GM21576 (cell line): ENCODE measurements around the gene PLOD3.
A peak's percentile ranks its signal among the peaks of the same experiment; 100 is the strongest.

Source experiments
- ATAC-seq: cut with Tn5 transposase; IDR thresholded peaks from one replicate; pipeline ENCODE4 v1.9.1; 2021; ENCODE audit warnings: mild to moderate bottlenecking, moderate library complexity; ENCODE audit not compliant: unreplicated experiment

PLOD3 gene

DNA sequence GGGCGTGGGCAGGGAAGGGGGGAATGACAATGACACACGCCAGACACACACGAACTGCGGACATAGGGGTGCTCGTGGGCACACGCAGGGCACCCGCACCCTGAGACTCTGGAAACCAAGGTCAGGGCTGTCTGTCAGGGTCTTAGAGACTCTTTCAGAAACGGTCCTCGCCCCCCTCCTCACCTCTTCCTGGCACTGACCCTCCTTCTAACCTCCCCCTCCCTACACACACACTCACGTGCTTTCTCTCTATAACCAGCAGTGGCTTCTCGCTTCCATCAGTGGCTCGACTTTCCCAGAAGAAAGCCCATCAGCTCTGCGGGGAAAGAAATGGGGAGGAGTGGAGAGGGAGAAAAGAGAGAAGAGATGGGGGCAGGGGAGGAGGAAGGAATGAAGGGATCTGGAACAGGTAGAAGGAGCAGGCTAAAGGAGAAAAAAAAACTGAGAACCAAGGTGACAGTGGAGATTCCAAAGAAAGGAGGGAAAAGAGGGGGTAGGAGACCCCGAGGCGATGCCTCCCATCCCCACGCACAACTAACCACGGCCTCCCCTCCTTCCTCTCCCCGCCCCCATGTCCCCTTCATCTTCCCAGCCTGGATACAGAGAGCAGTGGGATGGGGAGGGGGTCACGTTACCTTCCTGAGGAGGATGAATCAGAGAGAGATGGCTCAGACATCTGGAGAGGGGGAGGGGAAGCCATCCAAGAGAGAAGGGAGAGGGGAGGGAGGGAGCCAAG, 50.3 kb downstream of the PLOD3 start:
- ATAC-seq = no peak

DNA sequence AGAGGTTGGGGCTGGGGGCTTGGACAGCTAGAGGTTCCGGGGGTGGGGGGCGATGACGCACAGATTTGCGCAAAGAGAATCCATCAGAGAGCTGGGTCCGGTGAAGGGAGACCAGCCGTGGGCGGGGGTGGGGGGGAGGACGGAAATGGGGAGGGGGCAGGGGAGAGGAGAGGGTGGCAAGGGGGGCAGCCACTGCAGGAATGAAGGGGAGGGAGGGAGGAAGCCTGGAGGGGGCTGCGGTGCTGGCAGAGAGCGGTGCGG, 50.8 kb downstream of the PLOD3 start:
- ATAC-seq = no peak

DNA sequence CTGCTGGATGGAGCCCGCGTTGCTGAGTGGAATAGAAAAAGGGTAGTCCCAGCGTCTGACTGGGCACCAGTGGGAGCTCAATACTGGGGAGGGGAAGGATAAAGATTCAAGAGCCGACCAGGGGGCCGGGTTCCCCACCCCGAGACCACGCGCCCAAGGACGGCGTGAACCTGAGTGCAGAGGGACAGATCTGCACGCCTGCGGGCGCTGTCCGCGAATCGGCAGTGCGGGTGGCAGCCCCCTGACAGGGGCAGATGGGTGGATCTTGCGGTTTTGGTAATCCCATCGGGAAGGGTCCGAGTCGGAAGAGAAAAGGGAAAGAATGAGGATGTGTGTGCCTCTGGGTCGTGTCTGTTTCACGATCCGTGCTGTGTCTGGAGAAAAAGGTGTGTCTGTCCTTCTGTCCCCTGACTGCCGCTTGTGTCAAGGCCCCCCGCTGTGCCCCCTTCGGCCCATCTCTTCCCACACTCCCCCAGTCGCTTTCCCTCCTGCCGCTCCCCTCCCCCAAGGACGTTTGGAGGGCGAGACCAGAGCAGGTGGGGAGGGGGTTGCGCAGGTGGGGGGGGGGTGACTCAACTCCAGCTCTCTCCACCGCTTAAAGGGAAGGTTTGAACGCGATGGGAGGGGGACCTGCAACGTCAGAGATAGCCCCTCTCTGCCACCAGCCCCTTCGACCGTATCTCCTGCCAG, 51.3 kb downstream of the PLOD3 start:
- ATAC-seq = no peak

DNA sequence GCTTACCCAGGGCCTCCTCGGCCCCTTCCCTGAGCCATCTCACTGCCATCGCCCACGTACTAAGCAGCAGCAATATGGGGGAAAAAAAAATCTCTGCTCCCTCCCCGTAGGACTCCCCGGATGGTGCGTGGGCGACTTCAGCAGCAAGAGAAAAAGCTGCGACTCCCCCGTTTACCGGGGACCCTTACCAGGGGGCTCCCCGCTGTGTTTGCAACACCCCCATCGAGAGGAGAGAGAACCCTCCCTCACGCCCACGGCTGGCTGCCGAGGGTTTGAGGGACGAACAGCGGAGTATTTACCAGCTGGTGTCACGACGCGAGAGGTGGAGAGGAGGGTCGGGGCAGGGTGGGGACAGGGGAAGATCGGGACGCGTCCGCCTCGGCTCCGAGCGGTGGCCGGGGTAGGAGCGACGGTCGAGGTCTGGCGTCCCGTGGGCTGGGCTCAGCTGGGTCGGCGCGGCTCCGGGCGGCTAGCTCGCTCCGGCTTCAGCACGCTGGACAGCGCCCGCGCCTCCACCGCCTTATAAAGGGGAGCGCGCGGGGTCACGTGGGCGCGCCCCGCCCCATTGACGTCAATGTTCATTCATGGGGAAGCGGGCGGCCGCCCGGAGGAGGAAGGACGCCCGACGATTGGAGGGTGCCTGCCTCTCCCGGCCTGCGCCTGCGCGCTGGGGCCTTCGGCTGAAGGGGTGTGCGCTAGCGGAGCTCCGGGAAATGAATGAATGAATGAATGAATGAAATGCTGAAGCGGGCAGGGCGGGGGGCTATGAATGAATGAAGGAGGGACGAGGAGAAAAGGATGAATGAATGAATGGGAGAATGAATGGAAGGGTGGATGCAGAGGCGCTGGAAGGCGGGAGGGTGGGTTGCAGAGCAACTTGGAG, 52.1 kb downstream of the PLOD3 start, which contains the start of gene VGF:
VGF (minus strand) TSS at position 495 of the 883 bp plus-strand sequence. CDS start 726 bp downstream, outside the sequence.
- ATAC-seq = peak; percentile 71

DNA sequence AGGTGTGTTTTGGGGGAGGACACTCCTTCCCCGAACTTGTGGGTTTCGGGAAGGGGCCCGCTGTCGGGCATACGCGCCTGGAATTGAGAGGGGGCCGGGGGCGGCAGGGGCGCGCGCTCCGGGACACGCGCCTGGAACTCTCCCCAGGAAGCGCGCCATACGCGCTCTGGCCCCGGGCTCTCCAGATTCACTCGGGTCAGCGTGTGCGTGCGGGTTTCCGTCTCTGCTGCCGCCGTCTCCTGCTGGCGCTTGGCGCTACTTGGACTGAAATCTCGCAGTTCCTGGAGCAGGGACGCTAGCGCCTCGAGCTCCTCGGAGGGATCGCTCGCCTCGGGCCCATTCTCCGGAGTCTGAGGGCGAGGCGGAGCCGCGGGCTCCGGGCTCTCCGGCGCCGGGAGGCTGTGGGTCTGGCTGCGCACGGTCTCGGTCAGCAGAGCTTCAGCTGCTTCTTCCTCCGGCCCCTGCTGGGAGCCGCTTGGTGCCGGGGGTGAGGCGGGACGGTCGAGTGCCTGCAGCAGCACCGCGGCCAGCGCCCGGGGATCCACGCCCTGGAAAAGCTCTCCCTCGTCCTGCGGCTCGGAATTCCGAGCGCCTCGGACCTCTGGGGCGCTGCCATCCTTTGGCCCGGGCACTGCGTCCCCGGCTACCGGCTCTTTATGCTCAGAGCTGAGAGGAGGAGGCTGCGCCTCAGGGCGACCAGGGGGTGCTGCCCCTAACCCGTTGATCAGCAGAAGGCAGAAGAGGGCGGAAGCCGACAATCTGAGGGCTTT, 53.1 kb downstream of the PLOD3 start:
- ATAC-seq = no peak

DNA sequence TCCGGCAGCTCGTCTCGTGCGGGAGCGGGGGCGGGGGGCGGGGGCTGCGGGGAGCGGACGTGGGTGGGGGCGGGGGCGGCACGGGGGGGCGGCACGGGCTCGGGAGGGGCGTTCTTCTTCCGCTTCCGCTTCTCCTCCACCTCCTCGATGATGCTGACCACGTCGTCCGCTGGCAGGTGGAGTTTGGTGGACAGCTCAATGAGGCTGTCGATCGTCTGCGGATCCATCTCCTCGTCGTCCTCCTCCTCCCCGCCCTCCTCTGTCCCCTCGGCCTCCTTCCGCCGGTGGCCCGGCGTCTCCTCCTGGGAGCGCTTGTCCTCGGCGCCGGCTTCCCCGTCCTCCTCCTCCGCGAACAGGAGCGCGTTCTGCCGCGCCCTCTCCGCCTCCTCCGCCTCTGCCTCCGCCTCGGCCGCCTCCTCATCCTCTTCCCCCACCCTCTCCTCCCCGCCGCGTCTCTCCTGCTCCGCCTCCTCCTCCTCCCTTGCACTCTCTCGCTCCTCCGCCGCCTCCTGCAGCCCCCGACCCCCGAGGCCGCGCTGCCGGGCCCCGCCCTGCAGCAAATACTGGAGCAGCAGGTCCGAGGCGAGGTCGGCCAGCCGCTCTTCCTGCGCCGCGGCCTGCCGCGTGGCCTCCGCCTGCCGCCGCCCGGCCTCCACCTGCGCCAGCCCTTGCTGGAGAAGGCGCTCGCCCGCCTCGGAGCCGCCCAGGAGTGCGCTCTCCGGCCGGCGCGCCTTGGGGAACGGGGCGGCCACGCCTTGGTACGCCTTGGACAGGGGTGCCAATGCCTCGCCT, 53.9 kb downstream of the PLOD3 start:
- no peak for ATAC-seq

DNA sequence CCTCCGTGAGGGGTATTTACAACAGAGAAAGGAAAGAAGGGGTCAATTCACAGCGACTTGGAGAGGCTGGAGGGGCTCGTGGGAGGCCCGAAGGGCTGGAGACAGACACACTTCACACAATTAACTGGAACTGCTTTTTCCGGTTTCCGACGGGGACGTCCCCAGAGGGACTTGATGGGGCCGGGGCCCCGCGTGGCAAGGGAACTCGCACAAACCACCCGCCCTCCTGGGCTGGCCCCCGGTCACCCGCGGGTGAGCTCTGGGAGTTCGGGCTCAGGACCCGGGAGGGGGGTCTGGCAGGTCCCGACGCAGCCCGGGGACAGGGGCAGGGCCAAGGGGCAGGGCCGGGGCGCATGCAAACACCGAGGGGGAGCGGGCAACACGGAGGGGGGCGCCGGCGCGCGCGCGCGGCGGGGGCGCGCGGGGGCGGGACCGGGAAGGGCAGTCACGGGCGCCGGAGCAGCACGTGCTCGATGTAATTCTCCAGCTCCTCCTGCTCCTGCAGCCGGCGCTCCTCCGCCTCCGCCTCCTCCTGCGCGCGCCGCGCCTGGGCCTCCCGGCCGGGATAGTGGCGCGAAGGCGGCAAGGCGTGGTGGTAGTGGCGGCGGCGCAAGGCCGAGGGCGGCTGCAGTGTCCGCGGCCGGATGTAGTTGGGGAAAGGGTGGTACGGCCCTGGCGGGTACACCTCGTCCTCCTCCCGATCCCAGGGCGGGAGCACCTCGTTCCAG, 54.7 kb downstream of the PLOD3 start:
- ATAC-seq = no peak

DNA sequence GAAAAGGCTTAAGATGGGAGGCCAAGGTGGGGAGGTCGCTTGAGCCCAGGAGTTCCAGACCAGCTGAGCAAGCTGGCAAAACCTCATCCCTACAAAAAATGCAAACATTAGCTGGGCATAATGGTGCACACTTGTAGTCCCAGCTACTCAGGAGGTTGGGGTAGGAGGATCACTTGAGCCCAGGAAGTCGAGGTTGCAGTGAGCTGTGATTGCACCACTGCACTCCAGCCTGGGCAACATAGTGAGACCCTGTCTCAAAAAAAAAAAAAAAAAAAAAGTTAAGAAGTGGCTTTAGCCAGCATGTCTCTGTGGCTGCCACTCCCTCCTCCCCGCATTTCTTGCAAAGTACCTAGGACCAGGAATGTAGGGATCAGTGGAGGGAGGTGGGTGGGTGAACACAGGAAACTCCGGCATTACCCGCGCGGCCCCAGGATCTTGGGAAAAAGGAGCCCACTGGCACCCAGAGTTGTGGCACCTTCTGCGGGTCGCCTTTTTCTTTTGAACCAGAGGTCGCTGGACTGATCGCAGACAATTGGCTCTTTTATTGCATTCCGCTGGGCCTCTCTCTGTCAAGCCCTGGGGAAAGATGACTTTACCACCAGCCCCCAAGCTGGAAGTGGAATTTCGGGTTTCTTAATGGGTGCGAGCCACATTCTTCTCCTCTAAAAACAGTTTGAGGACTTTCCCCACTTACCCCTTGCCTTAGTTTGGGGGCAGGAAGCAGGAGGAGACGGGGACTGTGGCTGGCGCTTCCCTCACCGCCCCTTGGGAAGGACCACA, 55.5 kb downstream of the PLOD3 start:
- ATAC-seq = no peak

DNA sequence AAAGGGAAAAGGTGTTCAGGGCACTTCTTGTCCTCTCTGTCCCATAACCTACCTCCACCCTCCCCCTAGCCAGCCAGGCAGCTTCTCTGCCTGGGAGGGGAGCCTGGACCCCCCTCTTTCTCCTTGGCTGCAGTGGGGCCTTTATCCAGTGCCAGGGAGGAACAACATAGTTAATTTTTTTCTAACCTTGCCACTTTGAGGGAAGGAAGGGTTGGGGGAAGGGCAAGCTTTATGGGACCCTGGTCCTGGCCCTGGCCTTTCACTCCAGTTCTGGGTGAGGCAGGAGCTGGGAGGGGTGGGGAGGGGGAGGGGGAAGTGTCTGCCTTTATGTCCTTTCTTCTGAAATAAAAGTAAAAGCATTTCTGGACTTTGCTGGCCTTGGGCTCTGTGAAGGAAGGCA, 56.5 kb downstream of the PLOD3 start:
- ATAC-seq = no peak

DNA sequence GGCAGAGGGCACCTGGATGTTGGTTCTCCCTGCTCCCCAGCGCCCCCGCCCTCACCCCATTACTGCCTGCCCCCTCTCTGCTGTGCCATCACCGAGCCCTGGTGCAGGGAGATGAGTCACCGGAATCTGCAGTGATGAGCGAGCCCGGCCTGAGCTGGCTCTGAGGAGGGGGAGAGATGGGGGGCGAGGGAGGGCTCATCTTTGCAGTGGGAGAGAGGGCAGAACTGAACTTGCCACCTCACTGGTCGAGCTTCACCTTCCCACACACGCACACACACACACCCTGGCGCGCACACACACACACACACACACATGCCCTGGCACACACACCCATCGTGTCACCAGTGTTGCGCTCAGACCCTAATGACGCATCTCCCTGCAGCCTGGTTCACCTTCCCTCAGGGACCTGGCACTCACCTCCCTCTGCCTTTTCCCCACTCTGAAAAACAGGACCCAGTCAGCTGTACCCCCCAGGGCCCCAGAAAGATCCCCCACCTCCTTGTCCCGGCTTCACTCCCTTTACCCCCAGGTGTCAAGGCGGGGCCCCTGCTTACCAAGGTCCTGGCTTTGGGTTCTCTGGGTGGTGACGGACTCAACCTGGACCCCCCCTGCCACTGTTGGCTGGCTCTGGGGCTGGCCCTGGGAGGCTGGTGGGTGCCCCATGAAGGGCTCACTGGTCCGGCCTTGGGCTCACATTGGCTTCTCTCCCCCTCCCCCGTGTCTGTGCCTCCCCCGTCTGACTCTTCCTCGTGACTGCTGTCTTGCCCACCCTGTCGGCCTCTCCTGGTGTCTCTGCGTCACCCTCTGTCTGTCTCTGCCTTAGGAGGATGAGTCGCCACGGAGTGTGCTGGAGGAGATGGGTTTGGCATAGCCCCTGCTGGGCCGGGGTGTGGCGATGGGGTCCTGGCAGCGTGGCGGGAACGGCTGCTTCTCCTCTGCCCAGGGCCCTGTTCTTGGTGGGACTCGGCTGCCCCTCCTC, 57.4 kb downstream of the PLOD3 start:
- ATAC-seq = no peak

DNA sequence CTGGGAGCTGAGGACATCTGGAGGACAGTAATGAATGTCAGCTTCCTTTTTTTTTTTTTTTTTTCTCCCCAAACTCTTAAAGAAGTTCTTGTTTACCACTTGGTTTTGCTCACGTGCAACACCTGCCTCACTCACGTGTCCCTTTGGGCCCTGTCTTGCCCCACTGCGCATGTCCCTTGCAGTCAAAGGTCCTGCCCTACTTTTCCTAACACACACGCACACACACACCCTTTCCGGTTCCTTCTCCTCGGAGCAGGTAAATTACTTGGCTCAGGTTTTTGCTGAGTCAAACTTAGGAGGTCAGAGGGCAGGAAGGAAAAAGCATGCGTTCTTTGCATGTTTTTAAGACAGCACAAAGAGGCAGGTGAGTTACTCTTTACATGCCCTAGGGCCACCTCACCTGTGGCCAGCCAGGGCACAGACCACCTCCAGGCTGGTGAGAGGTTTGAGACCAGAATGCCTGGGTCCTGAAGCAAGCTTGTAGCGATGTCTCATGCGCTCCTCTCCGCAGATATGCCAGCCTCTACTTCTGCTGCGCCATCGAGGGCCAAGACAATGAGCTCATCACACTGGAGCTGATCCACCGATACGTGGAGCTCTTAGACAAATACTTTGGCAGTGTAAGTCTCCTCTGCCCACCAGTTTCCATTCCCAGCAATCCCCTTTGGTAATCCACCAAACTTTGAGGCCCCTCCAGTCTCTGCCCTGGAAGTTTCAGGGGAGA, 60.4 kb downstream of the PLOD3 start:
- no peak for ATAC-seq

DNA sequence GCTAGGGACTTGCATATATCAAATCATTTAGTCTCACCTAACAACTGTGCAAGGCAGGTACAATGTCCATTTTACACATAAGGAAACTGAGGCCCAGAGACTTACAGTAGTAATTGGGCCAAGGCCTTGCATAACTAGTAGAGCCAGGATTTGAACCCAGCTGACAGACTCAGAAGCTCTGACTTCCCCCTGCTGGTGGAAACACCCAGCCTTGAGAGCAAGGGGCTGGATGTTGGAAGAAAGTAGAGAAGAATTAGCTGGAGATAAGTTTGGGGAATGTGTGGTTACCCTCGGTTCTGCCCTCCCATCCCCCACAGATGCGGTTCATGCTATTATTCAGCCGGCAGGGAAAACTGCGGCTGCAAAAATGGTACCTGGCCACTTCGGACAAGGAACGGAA, 61.1 kb downstream of the PLOD3 start:
- ATAC-seq = no peak
